Stimulated activated naive CD8-positive, alpha-beta T cell treated with anti-CD3 and anti-CD28 coated beads, Interleukin-15, Interleukin-2, amounts not matched to agents 100 U/mL and 50 U/mL, for 24 hours (primary cell): ENCODE measurements around the gene FBLN5.
A peak's percentile ranks its signal among the peaks of the same experiment; 100 is the strongest.
"Not testable (repeated sequence)": the region's sequence is repeated elsewhere in the genome, so short reads cannot be mapped to it uniquely, and the experiment has no call there.

ENCODE experiments used
- ATAC-seq: fragments of 150-1000 bp; cut with Tn5 transposase; one replicate; pipeline ENCODE4 v1.10.0; 2021
- DNase-seq: peaks from one replicate; pipeline ENCODE4 v3.0.0; 2021

The FBLN5 gene

DNA sequence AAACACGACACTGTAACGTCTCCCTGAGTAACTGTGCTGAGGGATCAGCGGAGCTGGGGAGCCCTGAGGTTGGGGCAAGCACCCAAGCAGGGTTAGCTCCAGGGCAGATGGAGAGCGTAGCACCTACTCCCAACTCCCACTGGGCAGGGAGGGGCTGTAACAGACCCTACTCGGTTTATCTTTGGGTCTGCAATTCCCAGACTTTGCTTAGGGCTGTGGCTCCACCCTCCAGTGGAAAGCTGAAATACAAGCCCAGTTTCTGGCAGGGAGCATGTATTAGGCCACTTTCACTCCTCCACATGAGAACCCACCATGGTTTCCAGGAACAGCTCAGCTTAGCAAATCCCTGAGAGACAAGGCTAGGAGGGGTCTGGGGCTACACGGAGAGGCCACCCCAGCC, 62.8 kb downstream of the FBLN5 start:
- ATAC-seq (no peak), DNase-seq (no peak)

DNA sequence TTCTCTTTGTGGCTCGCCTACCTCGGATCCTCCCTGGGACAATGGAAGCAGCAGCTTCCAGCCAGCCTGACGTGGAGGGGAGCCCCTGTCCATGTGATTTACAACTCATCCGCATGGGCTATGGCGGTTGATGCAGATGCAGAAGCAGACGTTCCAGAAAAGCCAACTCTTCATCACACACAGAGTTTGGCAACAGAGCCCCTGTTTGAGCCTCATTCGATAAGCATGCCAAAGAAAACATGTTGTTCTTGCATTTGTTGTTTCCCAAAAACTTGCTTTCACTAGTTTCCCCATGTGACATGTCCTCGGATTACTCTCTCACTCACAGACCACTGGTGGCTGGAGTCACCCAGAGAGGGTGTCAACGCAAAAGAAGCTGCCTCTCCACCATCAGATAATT, 63.7 kb downstream of the FBLN5 start:
- DNase-seq (no peak), ATAC-seq (no peak)

DNA sequence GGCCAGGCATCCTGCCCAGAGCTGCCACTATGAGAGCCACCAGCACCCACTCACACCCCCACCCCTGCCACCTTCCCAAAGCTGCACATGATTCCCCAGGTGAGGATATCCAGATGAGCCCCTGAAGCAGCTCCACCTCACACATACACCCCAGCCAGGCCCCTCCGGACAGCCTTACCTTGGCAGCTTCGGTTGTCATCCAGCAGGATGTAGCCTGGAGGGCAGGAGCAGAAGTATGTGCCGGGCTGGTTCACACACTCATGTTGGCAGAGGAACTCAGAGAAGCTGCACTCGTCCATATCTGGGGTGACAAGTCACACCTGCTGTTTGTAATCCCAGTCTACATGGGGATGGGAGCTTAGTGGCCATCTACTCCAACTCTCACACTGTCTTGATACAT, 64.7 kb downstream of the FBLN5 start:
- DNase-seq (no peak), ATAC-seq (no peak)

DNA sequence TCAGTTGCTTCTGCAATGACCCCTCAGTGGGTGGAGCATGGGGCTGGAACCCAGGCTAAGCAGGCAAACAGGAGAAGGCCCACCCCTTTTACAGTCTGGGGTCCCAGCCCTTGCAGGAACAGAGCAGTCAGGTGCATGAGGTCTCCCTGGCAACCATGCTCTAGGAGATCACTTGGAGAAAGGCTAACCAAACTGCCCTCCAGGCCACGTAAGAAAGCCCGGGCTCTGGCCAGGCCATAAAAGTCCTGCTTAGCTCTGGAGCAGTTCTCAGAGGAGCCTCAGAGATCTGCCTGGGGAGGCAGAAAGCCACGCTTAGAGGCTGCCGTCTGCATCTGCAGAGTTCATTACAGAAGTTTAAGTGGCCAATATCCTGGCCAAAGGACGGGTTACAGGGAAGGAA, 65.1 kb downstream of the FBLN5 start:
- ATAC-seq: no peak
- DNase-seq: no peak

DNA sequence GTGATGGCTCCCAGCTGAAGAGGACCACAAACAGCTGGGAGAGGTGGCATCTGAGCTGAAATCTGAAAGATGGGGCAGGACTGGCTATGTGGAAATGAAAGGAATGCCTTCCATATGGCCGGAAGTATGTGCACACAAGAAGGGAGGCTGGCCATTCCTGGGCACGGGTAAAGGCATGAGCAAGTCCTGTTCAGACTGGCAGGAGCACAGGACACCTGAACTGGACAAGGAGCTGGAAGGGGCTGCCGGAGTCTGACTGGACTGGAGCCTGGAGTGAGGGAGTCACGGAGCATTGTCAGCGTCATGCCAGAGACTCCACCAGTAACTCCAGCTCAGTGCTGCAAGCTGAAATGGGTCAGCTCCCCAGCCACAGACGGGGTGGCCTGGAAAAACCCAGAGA, 68.3 kb downstream of the FBLN5 start:
- DNase-seq: no peak
- no peak for ATAC-seq

DNA sequence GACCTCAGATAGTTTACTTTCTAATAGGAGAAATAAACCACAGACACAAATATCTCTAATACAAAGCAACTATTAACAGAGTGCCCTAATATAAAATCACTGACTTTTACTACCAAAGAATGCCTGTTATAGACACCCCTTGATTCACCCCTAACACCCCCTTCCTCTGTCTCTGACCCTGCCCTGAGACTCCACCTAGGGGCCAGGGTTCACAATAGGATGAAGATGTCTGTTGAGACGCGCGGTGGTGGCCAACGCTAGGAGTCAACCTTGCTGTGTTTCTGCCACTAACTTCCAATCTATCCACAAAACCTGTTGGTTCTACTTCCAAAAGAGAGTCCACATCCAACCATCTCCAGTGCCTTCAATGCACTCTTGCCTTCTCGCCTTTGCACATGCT, 69.2 kb downstream of the FBLN5 start:
- DNase-seq (no peak), ATAC-seq (no peak)

DNA sequence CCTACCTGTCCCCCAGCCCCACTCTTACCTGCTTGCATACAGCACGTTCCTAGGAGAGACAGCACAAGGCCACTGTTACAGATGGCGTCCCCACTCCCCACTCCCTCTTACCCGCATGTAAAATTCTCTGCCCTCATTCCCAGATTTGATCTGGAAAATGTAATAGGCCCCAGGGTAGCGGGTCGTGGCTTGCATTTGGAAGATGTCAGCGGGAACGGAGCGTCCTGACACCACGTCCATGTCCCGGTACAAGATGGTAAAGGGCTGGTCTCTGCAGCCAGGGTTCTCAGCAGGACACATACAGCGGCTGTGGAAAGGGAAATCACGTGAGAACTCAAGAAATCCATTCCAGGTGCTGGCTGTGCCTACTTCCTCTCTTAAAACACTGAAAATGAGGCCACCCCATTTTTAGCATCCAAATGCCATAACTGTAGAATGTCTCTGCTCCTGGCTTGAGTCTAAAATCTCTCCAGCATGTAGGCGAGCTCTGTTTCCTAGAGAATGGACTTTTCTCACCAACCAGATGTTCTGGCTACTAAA, 70.0 kb downstream of the FBLN5 start:
- ATAC-seq: no peak
- DNase-seq: no peak

DNA sequence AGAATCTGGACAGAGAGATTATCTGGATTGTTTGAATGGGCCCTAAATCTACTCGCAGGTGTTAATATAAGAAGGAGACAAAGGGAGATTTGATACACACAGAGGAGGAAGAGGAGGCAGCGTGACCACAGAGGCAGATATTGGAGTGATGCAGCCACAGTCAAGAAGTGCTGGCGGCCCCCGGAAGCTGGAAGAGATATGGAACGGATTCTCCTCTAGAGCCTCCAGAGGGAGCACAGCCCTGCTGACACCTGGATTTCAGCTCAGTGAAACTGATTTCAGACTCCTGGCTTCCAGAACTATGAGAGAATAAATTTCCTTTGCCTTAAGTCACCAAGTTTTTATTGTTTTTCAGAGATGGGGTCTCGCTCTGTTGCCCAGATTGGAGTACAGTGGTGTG, 71.0 kb downstream of the FBLN5 start:
- ATAC-seq (no peak), DNase-seq (no peak)

DNA sequence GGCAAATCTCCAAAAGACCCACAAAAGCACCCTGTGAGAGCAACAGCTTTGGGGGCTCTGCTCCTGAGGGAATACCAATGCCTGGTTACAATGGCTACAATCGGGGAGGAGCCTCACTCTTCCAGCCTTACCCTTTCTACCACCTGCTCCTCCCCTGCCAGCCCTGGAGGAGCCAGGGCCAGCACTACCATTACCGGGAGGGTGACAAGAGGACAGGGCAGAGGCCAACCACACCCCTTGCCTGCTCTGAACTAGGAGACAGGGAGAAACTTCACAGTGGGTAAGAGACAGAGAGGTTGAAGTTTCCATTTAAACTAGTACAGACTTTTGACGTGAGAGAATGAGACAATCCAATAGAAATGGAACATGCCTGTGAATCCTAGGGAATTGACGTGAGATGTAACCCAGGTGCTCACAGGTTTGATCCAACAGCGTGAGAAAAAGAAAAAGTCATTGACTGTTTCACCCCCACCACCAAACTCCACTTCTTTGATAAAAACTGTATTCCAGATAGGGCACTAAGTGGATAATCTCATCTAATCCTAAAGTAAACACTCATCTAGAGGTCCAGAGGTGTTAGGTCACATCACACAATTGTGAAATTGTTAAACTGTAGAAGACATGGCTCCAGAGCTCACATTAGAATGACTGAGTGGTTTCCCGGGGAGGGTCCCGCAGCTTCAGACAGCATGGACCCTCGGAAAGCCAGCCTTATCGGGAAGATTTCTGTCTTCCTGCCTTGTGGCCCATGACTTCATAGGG, 71.8 kb downstream of the FBLN5 start:
- no peak for ATAC-seq

DNA sequence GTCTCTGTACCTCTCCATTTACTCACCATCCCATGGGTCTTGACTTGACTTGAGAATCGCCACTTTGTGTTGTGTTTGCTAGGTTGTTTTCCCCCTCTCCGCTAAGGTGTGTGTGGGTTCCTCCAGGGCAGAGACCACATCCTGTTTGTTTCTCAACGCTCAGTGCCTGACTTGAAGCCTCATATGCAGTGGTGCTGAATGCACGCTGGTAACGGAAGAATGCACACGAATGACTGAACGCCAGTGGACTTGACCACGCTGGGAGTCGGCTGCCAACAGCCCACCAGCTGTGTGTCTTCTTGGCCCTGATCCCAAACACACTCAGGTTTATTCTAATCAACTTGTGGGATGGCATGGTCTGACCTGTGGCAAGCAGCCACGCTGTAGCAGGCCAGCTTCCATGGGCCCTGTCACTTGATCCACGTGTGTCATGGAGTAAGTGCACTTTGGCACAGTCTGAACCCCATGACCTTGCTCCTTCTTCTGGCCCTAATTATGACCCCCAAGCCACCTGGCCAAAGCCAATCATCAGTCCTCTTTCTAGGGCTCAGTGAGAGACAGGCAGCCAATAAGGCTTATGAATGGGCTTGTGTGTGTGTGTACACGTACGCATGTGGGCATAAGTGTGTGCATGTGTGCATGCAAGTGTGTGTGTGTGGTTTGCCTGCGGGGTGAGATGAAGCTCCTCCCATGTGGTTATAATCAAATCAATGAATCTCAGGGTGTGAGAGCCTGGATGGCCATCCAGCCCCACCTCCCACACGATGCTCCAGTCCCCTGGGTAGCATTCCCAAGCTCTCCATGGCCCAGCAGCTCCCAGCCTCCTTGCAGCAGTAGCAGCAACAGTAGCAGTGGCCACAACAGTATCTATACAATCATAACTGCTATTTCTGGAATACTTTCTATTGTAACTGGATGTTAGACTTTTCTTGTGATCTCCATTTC, 73.8 kb downstream of the FBLN5 start:
- ATAC-seq: peak; percentile 79
- DNase-seq: peak; percentile 56

More for the DNA sequence above, 71.8 kb downstream of the FBLN5 start:
- DNase-seq: no peak

DNA sequence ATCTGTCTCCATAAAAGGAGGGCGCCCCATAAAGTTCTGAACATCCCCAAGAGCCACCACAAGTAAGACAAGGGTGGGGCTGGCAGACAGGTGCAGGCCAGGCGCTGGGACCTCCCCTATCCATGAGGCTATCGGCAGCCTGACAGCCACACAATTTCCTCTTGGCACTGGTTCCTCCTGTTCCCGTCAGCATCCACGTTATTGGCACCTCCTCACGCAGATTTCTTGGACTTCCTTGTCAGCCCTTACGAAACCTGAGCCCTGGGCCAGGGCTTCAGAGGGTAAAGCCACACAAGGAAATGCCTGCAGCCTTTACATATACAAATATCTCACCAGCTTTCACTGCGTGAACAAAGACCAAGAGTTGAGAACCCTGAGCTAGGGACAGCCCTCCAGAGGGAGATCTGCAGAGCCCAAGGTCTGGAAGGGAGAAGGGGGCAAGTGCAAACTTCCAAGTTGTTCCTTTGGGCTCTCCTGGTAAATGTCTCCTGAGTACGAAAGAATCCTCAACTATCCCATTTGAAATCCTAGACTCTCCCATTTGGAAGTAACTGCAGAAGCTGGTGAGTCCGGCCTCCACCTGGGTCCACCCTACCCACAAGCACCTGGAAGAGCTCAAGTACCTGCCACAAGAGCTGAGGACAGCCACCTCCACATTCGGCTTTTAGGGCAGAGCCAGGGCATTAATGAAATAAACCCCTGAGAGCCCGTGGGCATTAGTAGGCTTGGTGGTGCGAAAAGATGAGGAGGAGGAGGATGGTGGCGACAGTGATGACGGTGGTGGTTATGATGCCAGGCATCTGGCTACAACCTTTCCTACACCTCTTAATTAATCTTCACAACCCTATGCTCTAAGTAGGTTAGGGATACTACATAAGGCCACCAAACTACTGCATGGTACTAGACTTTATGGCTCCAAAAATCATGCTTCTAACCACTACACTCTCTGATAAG, 74.7 kb downstream of the FBLN5 start:
- no peak for DNase-seq
- ATAC-seq: no peak

DNA sequence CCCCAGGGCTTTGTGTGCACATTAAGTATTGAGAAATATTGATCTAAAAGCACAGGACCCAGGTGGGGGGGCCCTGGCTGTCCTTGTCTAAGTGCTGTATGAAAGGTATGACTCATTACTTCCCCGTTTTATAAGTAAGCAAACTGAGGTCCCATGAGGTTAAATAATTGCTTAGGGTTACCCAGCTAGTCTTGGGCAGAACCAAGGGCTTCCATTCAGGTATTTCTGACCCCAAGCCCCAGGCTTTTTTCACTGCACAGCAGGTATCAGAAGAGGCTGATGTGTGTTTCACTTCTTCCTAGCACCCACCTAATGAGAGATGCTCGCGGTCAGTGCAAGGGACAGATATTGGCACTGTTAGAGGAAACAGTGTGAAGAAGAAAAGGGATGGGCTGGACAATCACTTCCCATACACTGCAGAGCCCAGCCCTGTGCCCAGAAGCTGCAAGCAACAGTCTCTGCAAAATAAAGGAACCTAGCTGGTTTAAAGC, 75.4 kb downstream of the FBLN5 start:
- ATAC-seq (peak; percentile 31), DNase-seq (peak; percentile 43)

DNA sequence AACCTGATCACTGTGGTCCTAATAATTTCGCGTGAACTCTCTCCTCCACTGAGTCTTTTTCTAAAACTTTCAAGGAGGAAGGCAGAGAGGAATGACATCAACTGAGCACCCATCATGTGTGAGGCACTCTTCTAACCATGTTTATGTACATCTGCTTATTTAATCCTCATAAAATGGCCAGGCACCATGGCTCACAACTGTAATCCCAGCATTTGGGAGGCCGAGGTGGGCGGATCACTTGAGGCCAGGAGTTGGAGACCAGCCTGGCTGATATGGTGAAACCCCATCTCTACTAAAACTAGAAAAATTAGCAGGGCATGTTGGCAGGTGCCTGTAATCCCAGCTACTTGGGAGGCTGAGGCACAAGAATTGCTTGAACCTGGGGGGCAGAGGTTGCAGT, 76.1 kb downstream of the FBLN5 start:
- DNase-seq, ATAC-seq: not testable (repeated sequence)

DNA sequence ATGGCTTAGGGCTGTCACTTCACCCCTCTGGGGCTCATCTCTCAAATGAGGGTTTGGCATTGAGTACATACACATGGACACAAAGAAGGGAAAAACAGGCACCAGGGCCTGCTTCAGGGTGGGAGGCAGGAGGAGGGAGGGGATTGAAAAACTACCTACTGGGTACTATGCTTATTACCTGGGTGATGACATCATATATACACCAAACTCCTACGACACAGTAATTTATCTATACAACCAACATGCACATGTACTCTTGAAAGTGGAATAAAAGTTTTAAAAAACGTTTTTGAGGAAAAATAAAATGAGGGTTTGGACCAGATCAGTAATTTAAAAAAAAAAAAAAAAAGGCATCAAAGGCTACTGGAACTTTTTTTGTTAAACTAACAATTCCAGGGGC, 76.6 kb downstream of the FBLN5 start:
- ATAC-seq: no peak

DNA sequence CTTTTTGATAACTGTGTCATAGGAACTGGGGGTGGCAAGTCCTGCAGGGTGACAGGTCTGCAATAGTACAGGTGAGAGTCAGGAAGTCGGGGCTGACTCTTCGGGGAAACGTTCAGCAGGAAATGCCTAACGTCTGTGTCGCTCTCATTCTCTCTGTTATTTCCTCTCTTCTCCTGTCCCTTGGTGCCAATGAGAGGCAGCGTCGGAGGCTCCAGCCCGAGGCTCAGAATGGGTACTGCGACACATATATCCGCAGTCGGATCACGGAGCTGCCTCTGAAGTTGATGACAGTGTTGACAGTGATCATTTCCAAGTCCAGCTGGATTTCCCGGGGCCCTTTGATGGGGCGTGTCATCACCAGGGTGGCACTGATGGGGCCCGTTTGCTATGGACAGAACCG, 77.5 kb downstream of the FBLN5 start:
- DNase-seq (peak; percentile 38), ATAC-seq (peak; percentile 25)

More for the DNA sequence above, 76.6 kb downstream of the FBLN5 start:
- no peak for DNase-seq

DNA sequence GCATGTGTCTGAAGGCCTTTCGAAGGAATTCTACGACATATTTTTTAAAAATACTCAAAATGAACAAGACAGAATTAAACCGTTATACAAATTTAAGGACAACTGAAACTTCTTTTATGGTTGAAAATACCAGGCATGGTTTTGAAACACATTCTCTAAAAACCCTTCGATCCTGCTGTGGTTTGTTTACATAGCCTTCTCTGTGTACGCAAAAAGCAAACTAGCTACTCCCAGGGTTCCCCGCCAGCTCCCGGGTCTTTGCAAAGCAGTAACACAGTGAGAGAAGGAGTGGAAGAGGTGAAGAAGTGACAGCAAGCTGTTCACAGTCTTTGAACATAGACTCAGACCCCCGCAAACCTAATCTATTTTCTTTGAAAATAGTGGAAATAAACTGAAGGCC, 77.9 kb downstream of the FBLN5 start:
- no peak for ATAC-seq
- DNase-seq: no peak

DNA sequence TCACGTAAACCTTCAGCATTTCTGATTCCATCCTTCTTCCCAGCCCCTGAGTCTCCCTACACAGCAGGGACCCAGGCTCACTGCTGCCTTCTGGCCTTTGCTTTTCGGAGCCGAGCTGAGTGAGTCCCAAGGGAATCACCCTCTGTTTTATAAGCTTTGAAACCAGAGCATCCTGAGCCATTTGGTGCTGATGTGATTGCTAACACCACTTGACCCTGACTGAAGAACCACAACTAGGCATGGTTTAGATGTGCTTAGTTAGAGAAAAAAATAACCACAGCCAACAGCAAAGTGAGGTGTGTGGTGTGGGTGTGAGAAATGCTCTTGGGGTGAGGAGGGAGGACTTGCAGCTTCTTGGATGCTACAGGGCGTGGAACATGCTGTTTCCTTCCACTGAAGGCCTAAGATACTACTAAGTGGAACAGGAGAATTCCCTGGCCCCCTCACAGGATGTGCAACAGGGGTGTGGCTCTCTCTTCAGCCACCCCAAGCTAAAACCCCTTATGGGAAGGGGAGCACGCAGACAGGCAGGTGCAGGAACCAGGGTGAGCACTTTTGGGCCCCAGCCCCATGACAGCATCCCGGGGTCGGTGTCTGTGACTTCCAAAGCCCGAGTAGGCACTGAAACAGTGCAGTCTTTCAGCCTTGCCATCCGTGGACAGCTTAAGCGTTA, 80.0 kb downstream of the FBLN5 start, which contains the start of gene TC2N:
TSS of gene TC2N (minus strand) at position 221 of the 673 bp plus-strand sequence. CDS start 53,767 bp downstream, outside the sequence.
- peak; percentile 59 for ATAC-seq
- DNase-seq: peak; percentile 50

DNA sequence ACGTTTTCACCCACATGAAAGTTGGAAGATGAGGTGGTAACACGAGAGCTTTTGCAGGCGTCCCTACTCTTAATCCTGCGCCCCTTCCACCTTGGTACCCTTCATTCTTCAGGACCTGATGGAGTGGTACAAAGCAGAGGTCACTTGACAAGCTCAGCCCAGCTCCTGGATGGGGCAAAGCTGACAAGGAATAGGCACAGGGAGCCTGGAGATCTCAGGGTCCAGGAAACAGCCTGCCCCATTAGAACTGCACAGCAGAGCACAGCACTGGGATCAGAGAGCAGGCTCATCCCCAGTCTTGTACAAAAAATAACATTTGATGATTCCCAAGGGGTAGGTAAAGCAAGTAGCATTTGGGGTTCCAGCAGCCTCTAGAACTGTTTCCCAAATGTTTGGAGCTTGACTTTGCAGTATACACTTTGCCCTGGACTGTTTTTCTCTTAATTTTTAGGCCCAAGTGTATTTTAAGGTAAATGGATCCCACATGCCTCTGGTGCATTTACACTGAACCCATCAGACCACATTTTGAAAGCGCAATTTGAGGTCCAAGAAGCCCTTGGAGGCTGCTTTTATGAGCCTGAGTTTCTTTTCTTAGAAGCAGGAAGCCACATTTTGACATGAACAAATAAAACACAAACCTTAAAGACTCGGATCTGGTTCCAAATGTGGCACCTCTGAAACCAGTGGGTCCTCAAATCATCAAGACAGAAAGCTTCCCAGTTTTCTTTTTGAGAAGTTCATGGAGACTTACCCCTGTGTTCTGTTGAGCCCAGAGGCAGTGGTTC, 80.8 kb downstream of the FBLN5 start:
- ATAC-seq (no peak), DNase-seq (no peak)

DNA sequence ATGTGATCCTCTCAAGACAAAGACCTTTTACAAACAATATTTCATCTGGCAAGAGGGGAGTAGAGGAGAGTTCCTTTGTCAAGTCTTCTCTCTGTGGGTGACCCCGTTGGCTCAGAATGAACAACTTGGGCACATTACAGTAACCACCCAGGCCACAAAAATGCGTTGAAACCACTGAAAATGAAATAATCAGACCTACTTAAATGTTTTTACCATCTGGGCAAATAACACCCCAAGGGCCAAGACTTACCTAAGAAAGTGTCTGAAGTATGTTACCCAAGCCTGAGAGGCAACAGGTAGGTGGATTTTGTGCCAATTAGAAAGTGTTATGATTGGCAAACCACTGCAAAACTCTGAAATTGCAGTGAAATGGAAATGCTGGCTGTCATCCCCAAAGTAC, 81.4 kb downstream of the FBLN5 start:
- DNase-seq: no peak
- ATAC-seq: peak; percentile 67

DNA sequence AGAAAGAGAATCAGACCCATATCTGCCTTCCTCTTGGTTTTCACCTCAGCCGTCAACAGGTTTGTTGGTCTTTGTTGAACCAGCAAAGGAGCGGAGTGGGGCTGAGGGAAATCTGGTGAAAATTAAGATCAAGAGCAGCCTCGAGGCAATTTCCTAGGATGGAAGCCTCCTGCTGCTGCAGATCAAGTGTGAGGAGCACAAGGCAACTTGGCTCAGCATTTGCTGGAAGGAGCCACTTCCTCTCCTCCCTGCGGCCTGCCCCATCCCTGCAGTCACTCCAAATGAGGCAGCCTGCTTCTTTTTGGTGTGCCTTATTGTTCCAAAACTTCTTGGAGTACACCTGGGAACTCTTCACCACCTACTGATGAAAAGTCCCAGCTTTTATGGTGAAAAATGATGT, 85.1 kb downstream of the FBLN5 start:
- ATAC-seq (no peak), DNase-seq (no peak)
